ENCODE data around the gene LUM.
"Not testable (repeated sequence)": the region's sequence is repeated elsewhere in the genome, so short reads cannot be mapped to it uniquely, and the experiment has no call there.

Gene LUM

DNA sequence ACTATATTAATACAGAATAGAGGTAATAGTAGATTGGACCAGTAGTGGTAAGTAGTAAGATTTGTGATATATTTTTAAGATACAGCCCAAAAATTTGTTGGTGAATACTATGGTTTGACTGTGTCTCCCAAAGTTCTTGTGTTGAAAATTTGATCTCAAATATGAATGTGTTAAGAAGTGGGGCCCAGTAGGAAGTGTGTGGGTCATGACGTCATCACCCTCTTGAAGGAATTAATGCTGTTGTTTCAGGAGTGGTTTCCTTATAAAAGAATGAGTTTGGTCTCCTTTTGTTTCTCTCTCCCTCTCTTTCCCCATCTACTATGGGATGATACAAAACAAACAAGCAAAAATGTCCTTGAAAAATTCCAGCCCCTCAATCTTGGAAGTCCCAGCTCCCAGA, 16.3 kb downstream of the LUM start:
- no peak for DNase-seq (ENCODE audit: low spot score)
- TF ChIP-seq, protein P1, sequence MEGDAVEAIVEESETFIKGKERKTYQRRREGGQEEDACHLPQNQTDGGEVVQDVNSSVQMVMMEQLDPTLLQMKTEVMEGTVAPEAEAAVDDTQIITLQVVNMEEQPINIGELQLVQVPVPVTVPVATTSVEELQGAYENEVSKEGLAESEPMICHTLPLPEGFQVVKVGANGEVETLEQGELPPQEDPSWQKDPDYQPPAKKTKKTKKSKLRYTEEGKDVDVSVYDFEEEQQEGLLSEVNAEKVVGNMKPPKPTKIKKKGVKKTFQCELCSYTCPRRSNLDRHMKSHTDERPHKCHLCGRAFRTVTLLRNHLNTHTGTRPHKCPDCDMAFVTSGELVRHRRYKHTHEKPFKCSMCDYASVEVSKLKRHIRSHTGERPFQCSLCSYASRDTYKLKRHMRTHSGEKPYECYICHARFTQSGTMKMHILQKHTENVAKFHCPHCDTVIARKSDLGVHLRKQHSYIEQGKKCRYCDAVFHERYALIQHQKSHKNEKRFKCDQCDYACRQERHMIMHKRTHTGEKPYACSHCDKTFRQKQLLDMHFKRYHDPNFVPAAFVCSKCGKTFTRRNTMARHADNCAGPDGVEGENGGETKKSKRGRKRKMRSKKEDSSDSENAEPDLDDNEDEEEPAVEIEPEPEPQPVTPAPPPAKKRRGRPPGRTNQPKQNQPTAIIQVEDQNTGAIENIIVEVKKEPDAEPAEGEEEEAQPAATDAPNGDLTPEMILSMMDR (IDR thresholded peaks at IDR 0.05) = no peak
- no peak overlapping the region for H3K4me3 ChIP-seq
- H3K27ac ChIP-seq = no peak overlapping the region

DNA sequence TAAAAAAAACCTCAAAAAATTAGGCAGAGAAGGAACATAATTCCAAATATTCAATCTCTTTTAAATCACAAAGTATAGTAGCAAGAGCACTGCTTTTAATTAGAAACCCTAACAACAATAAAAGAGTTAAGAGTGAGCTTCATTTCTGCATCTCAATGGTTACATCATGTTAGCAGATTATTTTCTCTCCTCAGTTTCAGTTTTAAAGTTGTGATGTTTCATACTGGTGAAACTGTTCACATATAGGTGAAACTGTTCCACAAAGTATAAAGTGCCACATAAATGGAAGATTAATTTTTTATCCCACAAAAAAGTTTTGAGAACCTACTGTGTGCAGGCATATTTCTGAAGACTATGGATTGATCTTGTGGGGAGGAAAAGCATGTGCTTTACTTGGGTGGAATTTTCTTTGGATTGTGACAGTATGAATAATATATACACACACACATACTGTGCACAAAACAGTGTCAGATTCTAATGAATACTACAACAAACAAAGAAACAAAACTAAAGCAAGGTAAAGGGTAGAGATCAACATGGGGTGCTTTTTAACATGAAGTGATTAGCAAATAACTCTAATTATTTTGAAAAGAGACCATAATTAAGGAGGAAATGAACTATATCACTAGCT, 17.1 kb downstream of the LUM start:
- Histone ChIP-seq H3K4me3 (peak overlapping the region; percentile 11), H3K27ac (no peak overlapping the region)
- TF ChIP-seq, protein P1 (IDR thresholded peaks at IDR 0.05) = no peak
- DNase-seq (ENCODE audit: low spot score) = no peak

DNA sequence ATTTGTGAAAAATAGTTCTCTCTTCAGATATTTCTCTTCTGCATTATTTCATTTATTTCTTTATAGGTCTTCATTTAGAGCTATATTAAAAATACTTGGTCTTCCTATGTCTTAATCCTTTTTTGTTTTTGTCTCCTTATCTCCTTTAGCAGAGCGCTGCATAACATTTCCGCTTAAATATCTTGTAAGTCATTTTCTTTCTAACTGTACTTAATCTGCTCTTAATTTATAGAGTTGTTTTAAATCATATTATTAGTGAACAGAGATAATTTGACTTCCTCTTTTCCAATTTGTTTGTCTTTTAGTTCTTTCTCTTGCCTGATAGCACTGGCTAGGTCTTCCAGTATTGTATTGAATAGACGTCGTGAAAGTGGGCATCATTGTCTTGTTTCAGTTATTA, 18.0 kb downstream of the LUM start:
- TF ChIP-seq, protein P1 (IDR thresholded peaks at IDR 0.05) = no peak
- Histone ChIP-seq H3K27ac (no peak overlapping the region), H3K4me3 (peak overlapping the region; percentile 11)
- DNase-seq (ENCODE audit: low spot score) = no peak

DNA sequence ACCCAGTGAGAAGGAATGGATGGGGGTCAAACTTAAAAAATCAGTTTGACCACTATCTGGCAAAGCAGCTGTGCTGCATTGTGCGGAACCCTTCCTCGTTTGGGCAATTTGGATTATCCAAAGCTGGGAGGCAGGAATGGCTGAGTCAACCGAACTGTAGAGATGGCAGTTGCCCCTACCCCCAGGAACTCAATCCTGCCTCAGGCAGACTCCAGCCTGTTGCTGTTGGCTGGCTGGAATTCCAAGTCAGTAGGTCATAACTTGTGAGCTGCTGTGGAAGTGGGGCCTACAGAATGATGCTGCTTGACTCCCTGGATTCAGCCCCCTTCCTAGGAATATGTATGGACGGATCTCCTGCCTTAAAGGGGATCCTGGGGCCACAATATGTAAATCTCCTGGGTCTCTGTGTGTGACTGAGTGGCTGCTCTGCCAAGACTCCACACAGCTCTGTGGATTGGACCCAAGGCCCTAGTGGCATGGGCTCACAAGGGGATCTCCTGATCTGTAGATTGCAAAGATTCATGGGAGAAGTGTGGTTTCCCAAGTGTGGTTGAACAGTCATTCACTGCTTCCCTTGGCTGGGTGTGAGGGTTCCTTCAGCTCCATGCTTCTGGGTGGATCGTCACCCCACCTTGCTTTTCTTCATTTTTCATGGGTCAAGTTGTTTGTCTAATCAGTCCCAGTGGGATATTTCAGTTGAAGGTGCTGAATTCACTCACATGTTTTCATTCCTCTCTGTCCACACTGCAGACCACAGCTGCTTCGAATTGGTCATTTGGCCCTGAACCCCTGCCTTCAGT, 19.2 kb downstream of the LUM start:
- Histone ChIP-seq H3K4me3 (no peak overlapping the region), H3K27ac (no peak overlapping the region)
- DNase-seq (ENCODE audit: low spot score) = no peak
- TF ChIP-seq, protein P1 (IDR thresholded peaks at IDR 0.05) = no peak

DNA sequence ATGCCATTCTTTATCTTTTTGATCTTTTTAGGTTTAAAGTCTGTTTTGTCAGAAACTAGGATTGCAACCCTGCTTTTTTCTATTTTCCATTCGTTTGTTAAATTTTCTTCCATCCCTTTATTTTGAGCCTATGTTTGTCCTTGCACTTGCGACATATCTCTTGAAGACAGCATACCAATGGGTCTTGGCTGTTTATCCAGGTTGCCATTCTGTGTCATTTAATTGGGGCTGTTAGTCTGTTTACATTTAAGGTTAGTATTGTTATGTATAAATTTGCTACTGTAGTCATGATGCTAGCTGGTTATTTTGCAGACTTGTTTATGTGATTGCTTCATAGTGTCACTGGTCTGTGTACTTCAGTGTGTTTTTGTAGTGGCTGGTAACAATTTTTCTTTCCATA, 21.3 kb downstream of the LUM start:
- not testable (repeated sequence) for H3K27ac ChIP-seq; H3K4me3 ChIP-seq; DNase-seq (ENCODE audit: low spot score)

DNA sequence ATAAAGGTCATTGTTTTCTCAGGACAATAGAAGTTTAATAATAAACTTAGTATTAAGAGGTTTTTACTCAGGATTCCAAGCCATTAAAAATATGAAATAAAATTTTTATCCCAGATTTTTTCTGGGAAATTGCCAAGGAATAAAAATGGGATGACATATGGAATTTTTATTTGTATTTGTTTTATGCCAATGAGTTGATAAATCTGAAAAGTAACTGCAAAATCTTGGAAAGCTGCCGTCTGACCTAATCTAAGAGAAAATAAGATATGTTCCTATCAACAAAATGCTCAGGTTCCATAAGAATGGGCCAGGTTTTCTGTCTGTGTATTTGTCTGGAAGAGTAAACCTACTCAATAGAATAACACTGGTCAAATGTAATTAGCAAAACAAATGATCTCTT, 31.3 kb downstream of the LUM start:
- no peak for DNase-seq (ENCODE audit: low spot score)
- TF ChIP-seq, protein P1 (IDR thresholded peaks at IDR 0.05) = no peak
- Histone ChIP-seq H3K27ac (no peak overlapping the region), H3K4me3 (no peak overlapping the region)

GRCh38 chr12:91078501-91078900, 32.8 kb downstream of the LUM start:
- no peak overlapping the region for H3K4me3 ChIP-seq
- DNase-seq (ENCODE audit: low spot score) = no peak
- TF ChIP-seq, protein P1 (IDR thresholded peaks at IDR 0.05) = no peak

More at GRCh38 chr12:91078501-91078900, 32.8 kb downstream of the LUM start:
- H3K27ac ChIP-seq = no peak overlapping the region
